ENCODE results near the gene DENND1A. TPM values are rescaled to one million over a fixed set of nuclear protein-coding genes. Genes with fewer than 3 reads are reported as not detected.

DENND1A gene
- total RNA-seq, 1 donor from 2014 or later = 12.7 TPM

GRCh38 chr9:123358181-123358905 is 571.6 kb downstream of the DENND1A start:
- Histone ChIP-seq H3K4me3 (ENCODE audit: insufficient read depth, low read depth, low read length) (no peak overlapping the region), H3K36me3 (ENCODE audit: insufficient read depth, low read length) (no peaks in the 10 kb centered on the region), H3K9ac (ENCODE audit: low read length) (no peak overlapping the region), H4K20me1 (ENCODE audit: insufficient read depth, low read length) (no peaks in the 10 kb centered on the region), H3K9me3 (ENCODE audit: insufficient read depth, low read depth, low read length) (no peaks in the 10 kb centered on the region), H3K27ac (ENCODE audit: low read depth, low read length) (no peak overlapping the region), H3K4me1 (ENCODE audit: insufficient read depth, low read length) (peaks cover 5% of the 10 kb centered on the region), H3K79me2 (ENCODE audit: insufficient read depth, low read length) (no peaks in the 10 kb centered on the region), H3K27me3 (ENCODE audit: insufficient read depth, low read length) (peaks cover 8% of the 10 kb centered on the region), H3K4me2 (ENCODE audit: low read length) (no peak overlapping the region), H2AFZ (ENCODE audit: low read depth, low read length) (no peak overlapping the region)
- Mint-ChIP-seq H3K36me3 (ENCODE audit: low read depth, unreplicated experiment) (no peaks in the 10 kb centered on the region), H3K9me3 (ENCODE audit: unreplicated experiment) (no peaks in the 10 kb centered on the region), H3K27me3 (ENCODE audit: low read depth, unreplicated experiment) (peaks cover 15% of the 10 kb centered on the region), H3K27ac (ENCODE audit: unreplicated experiment) (no peak overlapping the region), H3K4me3 (ENCODE audit: unreplicated experiment) (no peak overlapping the region), H3K4me1 (ENCODE audit: low read depth, unreplicated experiment) (peaks cover 34% of the 10 kb centered on the region)
- DNase-seq (ENCODE audit: low read depth) (no peak), FAIRE-seq (no peak)
- TF ChIP-seq EZH2 (IDR thresholded peaks at IDR 0.05; ENCODE audit: insufficient read depth, low read length) (no peak), CTCF (IDR thresholded peaks at IDR 0.05; ENCODE audit: insufficient read depth, low read depth, low read length) (no peak)

GRCh38 chr9:123357743-123358059 is 572.2 kb downstream of the DENND1A start:
- H3K27me3 Mint-ChIP-seq (ENCODE audit: low read depth, unreplicated experiment) = peaks cover 22% of the 10 kb centered on the region
- no peak overlapping the region for H3K4me3 ChIP-seq (ENCODE audit: insufficient read depth, low read depth, low read length)
- no peak for TF ChIP-seq CTCF (IDR thresholded peaks at IDR 0.05; ENCODE audit: insufficient read depth, low read depth, low read length)
- no peak for TF ChIP-seq EZH2 (IDR thresholded peaks at IDR 0.05; ENCODE audit: insufficient read depth, low read length)
- H2AFZ ChIP-seq (ENCODE audit: low read depth, low read length) = no peak overlapping the region
- H3K9me3 Mint-ChIP-seq (ENCODE audit: unreplicated experiment) = no peaks in the 10 kb centered on the region
- no peaks in the 10 kb centered on the region for H3K36me3 Mint-ChIP-seq (ENCODE audit: low read depth, unreplicated experiment)
- FAIRE-seq (no peak), DNase-seq (ENCODE audit: low read depth) (no peak)
- no peaks in the 10 kb centered on the region for H3K9me3 ChIP-seq (ENCODE audit: insufficient read depth, low read depth, low read length)
- H3K36me3 ChIP-seq (ENCODE audit: insufficient read depth, low read length) = no peaks in the 10 kb centered on the region
- no peak overlapping the region for H3K27ac Mint-ChIP-seq (ENCODE audit: unreplicated experiment)
- peaks cover 5% of the 10 kb centered on the region for H3K4me1 ChIP-seq (ENCODE audit: insufficient read depth, low read length)
- no peaks in the 10 kb centered on the region for H3K79me2 ChIP-seq (ENCODE audit: insufficient read depth, low read length)
- H4K20me1 ChIP-seq (ENCODE audit: insufficient read depth, low read length) = no peaks in the 10 kb centered on the region
- H3K4me3 Mint-ChIP-seq (ENCODE audit: unreplicated experiment) = no peak overlapping the region
- H3K4me2 ChIP-seq (ENCODE audit: low read length) = no peak overlapping the region
- H3K27me3 ChIP-seq (ENCODE audit: insufficient read depth, low read length) = peaks cover 13% of the 10 kb centered on the region
- H3K9ac ChIP-seq (ENCODE audit: low read length) = no peak overlapping the region
- H3K4me1 Mint-ChIP-seq (ENCODE audit: low read depth, unreplicated experiment) = peaks cover 34% of the 10 kb centered on the region
- no peak overlapping the region for H3K27ac ChIP-seq (ENCODE audit: low read depth, low read length)

Measured in astrocyte (in vitro differentiated cells and primary cell).